NCI-H510A treated with DMSO at 0.1 percent for 48 hours (cell line): Measurements from ENCODE around the gene FSTL4.

ENCODE experiments used
- DNase-seq: peaks from one replicate; lab custom pipeline; 2025; lab: John Stamatoyannopoulos, UW

FSTL4 gene

GRCh38 chr5:133366438-133366837 lies 245.9 kb downstream of the FSTL4 start:
- DNase-seq, result no peak

- no peak for DNase-seq
These were observed 246.6 kb downstream of the FSTL4 start for GRCh38 chr5:133365738-133366137.

- DNase-seq, result no peak
These were observed 247.2 kb downstream of the FSTL4 start for GRCh38 chr5:133364936-133365707.

GRCh38 chr5:133363807-133364587 lies 248.3 kb downstream of the FSTL4 start:
- DNase-seq, result no peak

- DNase-seq, result no peak
These were observed 249.9 kb downstream of the FSTL4 start for GRCh38 chr5:133362438-133362837.

GRCh38 chr5:133361922-133362321 lies 250.4 kb downstream of the FSTL4 start:
- DNase-seq, result no peak

- DNase-seq, result no peak
These were observed 251.5 kb downstream of the FSTL4 start for GRCh38 chr5:133360693-133361472.

- no peak for DNase-seq
These were observed 252.5 kb downstream of the FSTL4 start for GRCh38 chr5:133359861-133360260.

GRCh38 chr5:133358271-133358670 lies 254.1 kb downstream of the FSTL4 start:
- DNase-seq, result no peak

- no peak for DNase-seq
These were observed 254.6 kb downstream of the FSTL4 start for GRCh38 chr5:133357758-133358157.

- DNase-seq, result no peak
These were observed 255.3 kb downstream of the FSTL4 start for GRCh38 chr5:133356984-133357421.

GRCh38 chr5:133356396-133356983 lies 255.9 kb downstream of the FSTL4 start:
- no peak for DNase-seq

- DNase-seq, result no peak
These were observed 257.8 kb downstream of the FSTL4 start for GRCh38 chr5:133354323-133355185.

GRCh38 chr5:133353741-133354140 lies 258.6 kb downstream of the FSTL4 start:
- no peak for DNase-seq

- DNase-seq, result no peak
These were observed 263.9 kb downstream of the FSTL4 start for GRCh38 chr5:133348406-133348805.

GRCh38 chr5:133347039-133347438 lies 265.3 kb downstream of the FSTL4 start:
- DNase-seq, result no peak

- no peak for DNase-seq
These were observed 268.1 kb downstream of the FSTL4 start for GRCh38 chr5:133344266-133344665.

- no peak for DNase-seq
These were observed 269.1 kb downstream of the FSTL4 start for GRCh38 chr5:133343196-133343595.

- DNase-seq, result no peak
These were observed 270.2 kb downstream of the FSTL4 start for GRCh38 chr5:133341915-133342710.

GRCh38 chr5:133341296-133341695 lies 271.0 kb downstream of the FSTL4 start:
- DNase-seq, result no peak
